SJSA1 (cell line): Measurements from ENCODE around the gene CHD9. TPM values are rescaled to one million over a fixed set of nuclear protein-coding genes. Genes with fewer than 3 reads are reported as not detected.

Source experiments
- DNase-seq, 2 experiments: peaks; one replicate each; pipeline ENCODE4 v3.0.0-alpha.2; 2015 to 2020; ENCODE audit warnings: low spot score in 2 of 2, low read depth in 1 of 2
- H3K27ac ChIP-seq: fragments of 250-450 bp; sonication (Bioruptor Pico); 2 replicates; pipeline ENCODE4 v1.5.1; 2020; ENCODE audit warnings: mild to moderate bottlenecking, moderate library complexity
- H3K27me3 ChIP-seq: fragments of 250-450 bp; sonication (Bioruptor Pico); replicated peaks from 2 replicates; pipeline ENCODE4 v1.5.1; 2020; ENCODE audit warnings: mild to moderate bottlenecking, moderate library complexity
- H3K36me3 ChIP-seq: fragments of 250-450 bp; sonication (Bioruptor Pico); 2 replicates; pipeline ENCODE4 v1.5.1; 2020; ENCODE audit warnings: mild to moderate bottlenecking
- H3K4me1 ChIP-seq: fragments of 250-450 bp; sonication (Bioruptor Pico); replicated peaks from 2 replicates; pipeline ENCODE4 v1.6.1; 2021; ENCODE audit warnings: mild to moderate bottlenecking
- H3K4me3 ChIP-seq: fragments of 250-450 bp; sonication (Bioruptor Pico); 2 replicates; pipeline ENCODE4 v1.5.1; 2020; ENCODE audit warnings: mild to moderate bottlenecking
- H3K9me3 ChIP-seq: fragments of 250-450 bp; sonication (Bioruptor Pico); replicated peaks from 2 replicates; pipeline ENCODE4 v1.5.1; 2020; ENCODE audit warnings: mild to moderate bottlenecking
- total RNA-seq: library from RNA; depleted of rRNA; stranded (reverse); fragments of >200 nt; shearing (Covaris generic); gene quantifications from 2 replicates; pipeline ENCODE4 v1.2.3, GENCODE V29; 2014; rRNA removed

CHD9 gene
- total RNA-seq, 1 experiment from 2014 or later, result 29.2 TPM

- H3K4me1 ChIP-seq, result no peaks in the 10 kb centered on the region
- H3K27ac ChIP-seq, result no peak overlapping the region
- H3K36me3 ChIP-seq, result no peaks in the 10 kb centered on the region
- no peak overlapping the region for H3K4me3 ChIP-seq
- no peaks in the 10 kb centered on the region for H3K9me3 ChIP-seq
- no peak for DNase-seq
- H3K27me3 ChIP-seq, result no peaks in the 10 kb centered on the region
These were observed 303.2 kb downstream of the CHD9 start for GRCh38 chr16:53357955-53358354.

DNA sequence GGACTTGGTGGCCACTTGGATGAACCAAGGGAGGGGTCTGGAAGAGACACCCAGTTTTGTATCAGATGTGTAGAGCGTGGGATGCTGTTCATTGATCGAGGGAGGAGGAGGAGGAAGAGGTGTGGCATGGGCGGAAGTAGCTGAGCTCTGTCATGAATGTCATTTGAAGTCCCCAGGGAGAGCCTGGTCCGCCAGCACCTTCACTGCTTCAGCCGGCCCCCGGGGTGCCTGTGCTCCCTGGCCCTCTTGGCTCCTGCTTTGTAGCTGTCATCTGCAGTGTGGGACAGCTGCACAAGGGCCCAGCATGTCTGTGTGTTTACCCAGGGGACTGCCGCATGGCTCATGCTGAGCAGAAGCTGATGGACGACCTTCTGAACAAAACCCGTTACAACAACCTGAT lies 304.1 kb downstream of the CHD9 start:
- Histone ChIP-seq H3K4me1 (no peaks in the 10 kb centered on the region), H3K27me3 (no peaks in the 10 kb centered on the region), H3K36me3 (no peaks in the 10 kb centered on the region), H3K27ac (no peak overlapping the region), H3K4me3 (no peak overlapping the region), H3K9me3 (no peaks in the 10 kb centered on the region)
- DNase-seq, result no peak

DNA sequence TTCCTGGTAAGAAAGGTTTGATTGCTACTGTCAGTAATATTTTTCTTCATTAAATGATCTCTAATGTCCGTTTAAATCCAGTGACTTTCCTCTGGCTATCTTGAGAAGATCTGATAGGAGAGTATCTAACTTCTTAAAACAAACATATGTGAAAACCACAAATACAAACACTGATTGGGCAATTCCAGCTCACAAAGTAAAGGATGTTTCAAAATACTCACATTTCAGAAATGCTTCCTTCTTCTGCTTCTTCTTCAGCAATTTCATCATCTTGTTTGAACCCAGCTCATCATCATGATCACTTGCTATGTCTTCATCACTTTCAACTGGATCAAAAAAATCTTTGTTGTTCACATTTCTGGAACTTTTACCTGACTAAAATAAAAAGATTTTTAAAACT lies 315.1 kb downstream of the CHD9 start:
- no peak for DNase-seq
- Histone ChIP-seq H3K4me1 (no peaks in the 10 kb centered on the region), H3K27ac (no peak overlapping the region), H3K36me3 (no peaks in the 10 kb centered on the region), H3K9me3 (no peaks in the 10 kb centered on the region), H3K4me3 (no peak overlapping the region), H3K27me3 (peaks cover 22% of the 10 kb centered on the region)

- H3K27ac ChIP-seq, result no peak overlapping the region
- H3K4me1 ChIP-seq, result no peaks in the 10 kb centered on the region
- peaks cover 19% of the 10 kb centered on the region for H3K27me3 ChIP-seq
- no peak for DNase-seq
- H3K36me3 ChIP-seq, result no peaks in the 10 kb centered on the region
- no peaks in the 10 kb centered on the region for H3K9me3 ChIP-seq
- no peak overlapping the region for H3K4me3 ChIP-seq
These were observed 316.0 kb downstream of the CHD9 start for GRCh38 chr16:53370827-53371226.

DNA sequence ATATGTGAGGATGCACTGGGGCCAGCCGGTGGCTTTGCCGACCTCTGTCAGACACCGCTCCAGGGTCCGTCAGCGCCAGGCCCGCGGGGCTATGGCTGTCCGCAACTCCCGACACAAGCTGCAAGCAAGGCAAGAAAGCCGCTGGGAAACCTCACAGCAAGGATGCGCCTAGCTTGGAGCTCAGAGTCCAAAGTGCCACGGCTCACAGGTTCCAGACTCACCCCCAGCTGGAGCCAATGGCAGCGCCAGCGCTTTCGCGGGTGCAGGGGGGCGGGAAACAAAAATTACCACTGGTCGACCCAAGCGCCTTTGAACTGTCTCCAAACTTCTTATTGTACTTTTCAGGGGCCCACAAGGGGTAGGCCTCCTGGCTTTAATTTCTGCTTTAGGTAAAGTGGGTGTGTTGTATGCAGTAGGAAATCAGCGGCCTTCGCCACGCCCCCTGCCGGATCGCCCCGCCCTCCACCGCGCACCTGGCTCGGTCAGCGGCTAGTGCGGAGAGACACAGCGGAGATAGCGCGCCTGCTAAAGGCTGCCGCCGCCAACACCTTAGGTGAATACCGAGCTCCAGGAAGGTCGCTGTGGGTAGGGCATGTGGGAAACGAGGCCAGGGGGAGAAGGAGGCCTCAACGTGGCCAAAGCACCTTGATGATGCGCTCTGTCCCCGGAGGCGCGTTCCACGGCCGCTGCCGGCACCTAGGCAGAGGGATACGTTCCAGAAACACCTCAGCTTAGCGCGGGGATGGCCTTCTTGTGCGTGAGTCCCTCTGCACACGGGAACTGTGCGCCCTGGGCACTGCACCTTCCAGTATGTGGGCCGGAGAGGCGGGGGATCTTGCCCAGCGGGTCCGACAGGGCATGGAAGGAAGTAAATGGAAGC lies 318.4 kb downstream of the CHD9 start:
- no peaks in the 10 kb centered on the region for H3K9me3 ChIP-seq
- H3K27ac ChIP-seq, result no peak overlapping the region
- no peak for DNase-seq
- peaks cover 19% of the 10 kb centered on the region for H3K27me3 ChIP-seq
- no peaks in the 10 kb centered on the region for H3K36me3 ChIP-seq
- no peak overlapping the region for H3K4me3 ChIP-seq
- H3K4me1 ChIP-seq, result no peaks in the 10 kb centered on the region

- H3K27ac ChIP-seq, result no peak overlapping the region
These were observed 320.0 kb downstream of the CHD9 start for GRCh38 chr16:53374800-53375199.

DNA sequence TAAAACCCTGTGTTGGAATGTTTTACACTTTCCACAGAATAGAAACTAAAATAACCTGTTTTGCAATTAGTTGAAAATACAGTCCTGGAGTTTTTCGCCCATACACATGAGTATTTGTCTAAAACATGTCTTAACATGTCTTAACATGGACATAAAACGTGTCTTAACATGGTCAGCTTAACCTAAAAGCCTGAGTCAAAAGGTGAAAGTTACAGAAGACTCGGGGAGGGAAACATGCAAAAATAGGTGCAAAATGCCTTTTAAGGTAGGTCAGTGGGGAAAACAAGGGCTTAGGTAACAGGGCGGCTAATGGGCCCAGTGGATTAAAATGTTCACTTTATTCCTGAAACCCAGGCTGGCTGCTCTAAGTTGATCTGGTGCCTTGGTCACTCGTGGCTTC lies 323.3 kb downstream of the CHD9 start:
- Histone ChIP-seq H3K9me3 (no peaks in the 10 kb centered on the region), H3K4me1 (no peaks in the 10 kb centered on the region), H3K4me3 (no peak overlapping the region), H3K27ac (no peak overlapping the region), H3K27me3 (peaks cover 13% of the 10 kb centered on the region; the same call in 1 of the 2 replicates), H3K36me3 (no peaks in the 10 kb centered on the region)
- no peak for DNase-seq

More at GRCh38 chr16:53374800-53375199, 320.0 kb downstream of the CHD9 start:
- H3K9me3 ChIP-seq, result no peaks in the 10 kb centered on the region
- no peaks in the 10 kb centered on the region for H3K36me3 ChIP-seq
- no peak for DNase-seq
- peaks cover 19% of the 10 kb centered on the region for H3K27me3 ChIP-seq
- H3K4me3 ChIP-seq, result no peak overlapping the region
- no peaks in the 10 kb centered on the region for H3K4me1 ChIP-seq

Other genes starting within 250 kb of the CHD9 start
- 0.45 TPM in 1 of 2 replicates, not detected in the other for gene CHD9NB, start 2.1 kb upstream of the CHD9 start, total RNA-seq